HEK293T (cell line): ENCODE data around the gene IRF2.

Experiments used
- CTCF ChIA-PET: fragments of 350-600 bp; formaldehyde crosslinking; extraction: SDS; loops from one replicate; lab custom pipeline; 2021; ENCODE audit warnings: antibody characterized with exemption, inconsistent platforms; lab: Yijun Ruan, JAX
- POLR2A ChIA-PET: fragments of 350-600 bp; formaldehyde crosslinking; extraction: SDS; loops from one replicate; lab custom pipeline; 2020; ENCODE audit warnings: antibody characterized with exemption, inconsistent platforms; lab: Yijun Ruan, JAX
- DNase-seq: peaks from one replicate; pipeline ENCODE4 v3.0.0; 2012; ENCODE audit warnings: mixed read lengths; ENCODE audit errors: extremely low spot score
- ARNT ChIP-seq: fragments of 450-650 bp; IDR thresholded peaks from 2 replicates; pipeline ENCODE4 v1.6.1; 2017; ENCODE audit warnings: mild to moderate bottlenecking
- BHLHE40 ChIP-seq: fragments of 450-650 bp; IDR thresholded peaks from 2 replicates; pipeline ENCODE4 v1.6.1; 2016; ENCODE audit warnings: mild to moderate bottlenecking, moderate library complexity, borderline replicate concordance
- CTBP1 ChIP-seq: fragments of 450-650 bp; IDR thresholded peaks from 2 replicates; pipeline ENCODE4 v1.6.1; 2016; ENCODE audit warnings: borderline replicate concordance
- ELF4 ChIP-seq: fragments of 450-650 bp; IDR thresholded peaks from 2 replicates; pipeline ENCODE4 v1.6.1; 2017; ENCODE audit warnings: antibody characterized with exemption
- FOXA1 ChIP-seq: fragments of 450-650 bp; IDR thresholded peaks from 2 replicates; pipeline ENCODE4 v1.6.1; 2016; ENCODE audit warnings: mild to moderate bottlenecking
- FOXK2 ChIP-seq: fragments of 450-650 bp; IDR thresholded peaks from 2 replicates; pipeline ENCODE4 v1.6.1; 2016; ENCODE audit warnings: mild to moderate bottlenecking
- FOXM1 ChIP-seq: fragments of 450-650 bp; IDR thresholded peaks from 2 replicates; pipeline ENCODE4 v1.6.1; 2017; ENCODE audit warnings: mild to moderate bottlenecking, borderline replicate concordance
- HDGF ChIP-seq: fragments of 450-650 bp; IDR thresholded peaks from 2 replicates; pipeline ENCODE4 v1.6.1; 2017; ENCODE audit warnings: antibody characterized with exemption, borderline replicate concordance
- L3MBTL2 ChIP-seq: fragments of 450-650 bp; conservative IDR thresholded peaks from 2 replicates; pipeline ENCODE4 v1.6.1; 2016; ENCODE audit warnings: mild to moderate bottlenecking
- LEF1 ChIP-seq: fragments of 450-650 bp; IDR thresholded peaks from 2 replicates; pipeline ENCODE4 v1.6.1; 2017; ENCODE audit warnings: mild to moderate bottlenecking, borderline replicate concordance
- NFRKB ChIP-seq: fragments of 450-650 bp; IDR thresholded peaks from 2 replicates; pipeline ENCODE4 v1.6.1; 2016; ENCODE audit warnings: mild to moderate bottlenecking, moderate library complexity
- SP1 ChIP-seq: fragments of 450-650 bp; IDR thresholded peaks from 2 replicates; pipeline ENCODE4 v1.6.1; 2017
- SUZ12 ChIP-seq: fragments of 450-650 bp; IDR thresholded peaks from 2 replicates; pipeline ENCODE4 v1.6.1; 2016; ENCODE audit warnings: mild to moderate bottlenecking
- TARDBP ChIP-seq: fragments of 450-650 bp; IDR thresholded peaks from 2 replicates; pipeline ENCODE4 v1.6.1; 2016
- ZNF384 ChIP-seq: fragments of 450-650 bp; IDR thresholded peaks from 2 replicates; pipeline ENCODE4 v1.6.1; 2016
- TF ChIP-seq, protein P1 (sequence below): fragments of 450-650 bp; IDR thresholded peaks from 2 replicates; pipeline ENCODE4 v1.6.1; 2016

IRF2 gene

DNA sequence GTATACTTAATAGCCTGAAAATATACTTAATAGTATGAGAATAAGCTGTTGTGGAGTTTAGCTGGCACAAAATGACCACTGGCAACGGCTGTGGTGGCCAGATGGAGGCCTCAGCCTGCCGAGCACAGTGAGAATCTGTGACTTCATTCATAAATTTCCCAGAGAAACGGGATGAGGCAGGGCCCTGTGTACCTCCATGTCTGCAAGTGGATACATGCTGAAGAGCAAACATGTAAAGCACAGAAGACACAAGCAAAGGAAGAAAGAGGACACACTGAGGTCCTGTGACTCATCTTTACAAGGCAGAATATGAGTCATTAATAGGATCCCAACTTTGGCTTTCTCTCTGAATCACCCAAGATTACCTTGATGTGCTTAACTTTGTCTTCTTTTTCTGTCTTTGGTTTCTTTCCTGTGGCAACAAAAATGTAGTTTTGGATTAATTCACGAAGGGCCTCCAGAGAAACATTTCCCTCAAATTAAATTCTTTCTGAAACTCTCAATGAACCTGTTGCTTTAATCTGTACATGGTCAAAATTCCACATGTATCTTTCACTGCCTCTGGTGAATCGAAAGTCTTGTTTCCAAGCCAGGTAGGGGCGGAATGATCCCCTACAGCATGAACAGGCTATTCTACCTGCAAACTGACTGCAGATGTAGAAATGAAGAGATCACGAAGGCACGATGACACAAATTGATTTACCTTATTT is 56.4 kb downstream of the IRF2 start:
- ChIA-PET CTCF (interaction anchor here (0.7 kb wide), 1 partner anchor 22 kb away, joined by 3 read pairs; no protein-coding TSS in a partner anchor), POLR2A (no interaction called here)
- no peak for TF ChIP-seq NFRKB
- DNase-seq = no peak

DNA sequence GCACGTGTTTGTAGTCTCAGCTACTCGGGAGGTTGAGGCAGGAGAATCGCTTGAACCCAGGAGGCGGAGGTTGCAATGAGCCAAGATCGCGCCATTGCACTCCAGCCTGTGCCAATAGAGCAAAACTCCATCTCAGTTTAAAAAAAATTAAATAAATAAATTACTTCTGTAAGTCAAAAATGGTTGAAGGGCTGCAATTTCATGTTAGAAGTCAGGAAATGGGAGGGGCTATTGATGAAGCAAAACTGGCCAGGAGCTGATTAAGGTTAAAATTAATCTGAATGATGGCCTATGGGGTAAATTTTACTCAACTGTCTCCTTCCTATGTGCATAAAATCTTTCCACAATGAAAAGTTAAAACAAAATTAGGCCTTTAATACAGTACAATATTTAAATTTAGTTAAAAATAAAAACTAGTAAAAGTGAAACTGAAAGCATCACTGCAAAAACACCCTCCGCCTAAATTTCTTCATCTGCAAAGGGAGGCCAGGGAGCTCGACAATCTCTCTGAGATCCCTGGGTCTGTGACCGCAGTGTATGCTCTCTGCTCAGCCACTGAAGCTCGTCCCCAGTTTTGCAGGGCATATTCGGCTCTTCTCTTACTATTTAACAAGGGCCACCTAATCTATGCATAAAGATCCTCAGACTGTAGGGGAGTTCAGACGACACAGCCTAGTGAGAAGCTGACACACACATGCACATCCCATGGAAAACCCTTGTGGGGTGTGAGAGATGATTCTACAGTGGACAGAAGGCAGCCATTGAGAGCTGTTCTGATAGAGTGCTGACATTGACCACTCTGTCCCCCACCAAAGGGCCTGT is 57.2 kb downstream of the IRF2 start:
- TF ChIP-seq CTBP1 = no peak
- TF ChIP-seq TARDBP = no peak
- no peak for TF ChIP-seq FOXK2
- TF ChIP-seq ARNT = no peak
- no peak for TF ChIP-seq BHLHE40
- no peak for TF ChIP-seq FOXM1
- DNase-seq = no peak
- POLR2A ChIA-PET = no interaction called here
- CTCF ChIA-PET = interaction anchor here (0.7 kb wide), 1 partner anchor 22 kb away, joined by 3 read pairs; no protein-coding TSS in a partner anchor

DNA sequence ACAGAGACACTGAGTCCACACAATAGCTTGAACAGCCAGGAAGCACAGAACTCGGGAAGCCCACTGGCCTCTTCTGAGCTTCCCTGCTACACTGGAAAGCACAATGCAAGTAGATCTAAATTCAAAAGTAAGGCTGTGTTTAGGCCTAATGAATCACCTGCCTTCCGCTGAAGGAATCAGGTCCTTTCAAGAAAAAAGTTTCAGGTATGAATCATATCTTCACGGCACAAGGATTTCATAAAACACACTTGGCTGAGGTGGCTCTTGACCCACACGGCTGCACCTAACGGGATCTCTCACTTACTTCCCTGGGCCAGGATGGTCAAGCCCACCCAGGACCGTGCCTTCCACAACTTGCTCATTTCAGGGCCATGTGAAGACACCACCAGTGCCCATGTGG is 59.3 kb downstream of the IRF2 start:
- ChIA-PET POLR2A (no interaction called here), CTCF (no interaction called here)
- DNase-seq = no peak
- TF ChIP-seq FOXK2 (no peak), SP1 (no peak), HDGF (no peak), ZNF384 (no peak), SUZ12 (no peak), L3MBTL2 (no peak), NFRKB (no peak), ELF4 (no peak), TARDBP (no peak), FOXA1 (no peak), ARNT (no peak), CTBP1 (no peak), FOXM1 (no peak), LEF1 (no peak)
- TF ChIP-seq, protein P1, sequence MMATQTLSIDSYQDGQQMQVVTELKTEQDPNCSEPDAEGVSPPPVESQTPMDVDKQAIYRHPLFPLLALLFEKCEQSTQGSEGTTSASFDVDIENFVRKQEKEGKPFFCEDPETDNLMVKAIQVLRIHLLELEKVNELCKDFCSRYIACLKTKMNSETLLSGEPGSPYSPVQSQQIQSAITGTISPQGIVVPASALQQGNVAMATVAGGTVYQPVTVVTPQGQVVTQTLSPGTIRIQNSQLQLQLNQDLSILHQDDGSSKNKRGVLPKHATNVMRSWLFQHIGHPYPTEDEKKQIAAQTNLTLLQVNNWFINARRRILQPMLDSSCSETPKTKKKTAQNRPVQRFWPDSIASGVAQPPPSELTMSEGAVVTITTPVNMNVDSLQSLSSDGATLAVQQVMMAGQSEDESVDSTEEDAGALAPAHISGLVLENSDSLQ = no peak

DNA sequence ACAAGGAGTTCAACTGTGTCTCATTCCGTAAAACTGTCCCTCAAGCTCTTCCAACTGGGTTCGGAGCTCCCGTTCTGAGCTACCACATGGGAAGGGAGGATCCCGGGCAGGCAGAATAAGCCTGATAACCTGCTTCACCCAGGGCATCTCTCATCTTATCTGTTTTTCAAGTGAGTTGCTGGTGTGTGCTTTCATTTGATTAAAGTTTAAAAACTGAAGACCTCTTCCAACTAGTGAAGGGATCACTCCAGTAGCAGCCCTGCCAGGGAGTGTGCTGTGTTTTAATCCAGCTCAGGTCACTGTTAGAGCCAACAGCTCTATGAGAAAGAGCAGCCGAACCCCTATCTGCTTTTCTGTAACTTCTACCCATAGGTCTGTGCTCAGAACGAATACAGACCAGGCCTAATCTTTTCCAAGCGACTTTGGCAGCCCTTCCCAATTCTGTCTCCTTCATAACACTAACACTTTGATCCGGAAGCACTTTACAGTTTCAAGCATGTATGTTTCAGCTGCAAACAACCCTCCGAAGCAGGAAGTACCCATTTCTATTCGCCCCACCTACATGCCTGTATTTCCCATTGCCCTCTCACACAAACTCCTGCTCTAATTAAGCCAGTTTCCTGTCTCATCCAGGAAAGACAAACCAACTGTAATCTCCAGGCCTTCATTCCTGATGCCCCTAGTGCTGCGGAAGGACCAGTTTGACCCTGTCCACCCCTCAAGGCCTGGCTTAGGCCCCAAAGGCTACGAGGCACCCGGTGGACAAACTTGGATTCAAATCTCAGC is 60.9 kb downstream of the IRF2 start:
- ChIA-PET POLR2A (interaction anchor here (1.1 kb wide), 1 partner anchor 70 kb away, joined by 3 read pairs; no protein-coding TSS in a partner anchor), CTCF (no interaction called here)
- TF ChIP-seq TARDBP = no peak
- DNase-seq = no peak

DNA sequence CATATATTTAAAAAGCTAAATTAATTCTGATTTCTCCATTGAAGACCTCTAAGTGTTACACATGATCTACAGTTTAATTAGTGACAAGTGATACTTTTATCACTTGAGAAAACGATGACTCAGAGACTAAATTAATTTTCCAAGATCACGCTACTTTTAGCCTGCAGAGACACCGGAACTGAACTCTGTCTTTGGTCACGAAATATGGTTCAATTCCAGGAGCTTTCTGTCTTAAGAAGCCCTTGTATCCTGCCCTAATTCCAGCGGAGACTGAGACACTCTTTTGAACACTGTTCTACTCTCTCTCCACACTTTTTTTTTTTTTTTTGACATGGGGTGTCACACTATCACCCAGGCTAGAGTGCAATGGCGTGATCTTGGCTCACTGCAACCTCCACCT is 63.6 kb downstream of the IRF2 start:
- DNase-seq = no peak
- CTCF ChIA-PET = no interaction called here
- TF ChIP-seq L3MBTL2 (no peak), HDGF (no peak), FOXA1 (no peak), ARNT (no peak), BHLHE40 (no peak), LEF1 (no peak), CTBP1 (no peak), ZNF384 (no peak), FOXM1 (no peak), SP1 (no peak), NFRKB (no peak), ELF4 (no peak), SUZ12 (no peak), TARDBP (no peak), FOXK2 (no peak)
- TF ChIP-seq, protein P1 = no peak
- POLR2A ChIA-PET = no interaction called here

DNA sequence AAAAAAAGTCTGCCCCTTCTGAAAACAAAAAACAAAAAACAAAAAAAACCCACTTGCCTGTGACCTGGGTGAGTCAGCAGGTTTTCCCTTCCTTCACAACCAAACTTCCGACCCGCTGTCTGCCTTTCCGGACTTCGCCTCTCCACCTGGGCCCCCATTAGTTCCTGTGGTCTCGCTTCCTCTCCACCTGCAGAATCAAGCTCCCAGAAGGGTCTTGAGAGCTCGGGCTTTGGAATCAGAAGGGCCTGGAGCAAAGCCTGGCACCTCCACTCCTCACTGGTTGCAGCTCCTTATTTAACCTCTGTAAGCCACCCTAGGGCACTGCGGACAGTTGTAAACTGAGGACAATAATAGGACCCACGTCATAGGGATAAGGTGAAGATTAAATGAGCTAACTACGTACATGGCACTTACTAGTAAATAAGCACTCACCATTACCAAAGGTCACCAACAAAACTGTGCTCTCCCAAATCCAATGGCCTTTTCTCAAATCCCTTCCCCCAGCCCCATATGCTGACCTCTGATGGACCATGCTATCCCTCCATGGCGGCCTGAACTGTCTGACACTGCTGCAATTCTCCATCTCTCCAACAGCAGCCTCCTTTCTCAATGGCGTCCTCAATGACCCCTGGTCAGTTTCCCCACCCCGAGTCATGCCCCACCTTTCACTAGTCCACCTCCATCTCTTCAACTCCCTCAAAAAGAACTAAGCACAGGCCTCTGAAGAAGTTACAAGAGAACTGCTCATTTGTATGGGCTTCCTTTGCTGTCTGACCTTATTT is 64.2 kb downstream of the IRF2 start:
- ChIA-PET CTCF (no interaction called here), POLR2A (no interaction called here)

More for the DNA sequence above, 64.2 kb downstream of the IRF2 start:
- no peak for DNase-seq
- TF ChIP-seq, protein P1 = no peak
- TF ChIP-seq FOXA1 = no peak
- TF ChIP-seq FOXK2 = no peak
- TF ChIP-seq CTBP1 = no peak
- TF ChIP-seq LEF1 = no peak
- TF ChIP-seq FOXM1 = no peak
- TF ChIP-seq SP1 = no peak
- TF ChIP-seq ARNT = no peak
- no peak for TF ChIP-seq ZNF384
